ENCODE measurements around the gene C2orf81.
"Not testable (repeated sequence)": the region's sequence is repeated elsewhere in the genome, so short reads cannot be mapped to it uniquely, and the experiment has no call there.

C2orf81 gene

GRCh38 chr2:74442483-74443297 is 21.3 kb upstream of the C2orf81 start:
- not testable (repeated sequence) for DNase-seq

GRCh38 chr2:74441690-74442482 is 20.5 kb upstream of the C2orf81 start, which contains the start of gene RTKN:
Gene RTKN (minus strand): TSS chr2:74441937. CDS start chr2:74441816, 121 bp downstream.
- peak; percentile 42 to 60 for DNase-seq

- DNase-seq, result no peak
These were observed 19.8 kb upstream of the C2orf81 start for GRCh38 chr2:74441170-74441689.

GRCh38 chr2:74440378-74441169 is 19.2 kb upstream of the C2orf81 start:
- DNase-seq, result peak; percentile 71 to 76

GRCh38 chr2:74439803-74440377 is 18.5 kb upstream of the C2orf81 start:
- no peak for DNase-seq

GRCh38 chr2:74439373-74439772 is 18.0 kb upstream of the C2orf81 start:
- DNase-seq, result no peak

GRCh38 chr2:74438248-74438647 is 16.8 kb upstream of the C2orf81 start:
- no peak for DNase-seq

GRCh38 chr2:74436848-74437695 is 15.7 kb upstream of the C2orf81 start:
- no peak for DNase-seq

- no peak for DNase-seq
These were observed 14.8 kb upstream of the C2orf81 start for GRCh38 chr2:74436111-74436805.

GRCh38 chr2:74430502-74430901 is 9.1 kb upstream of the C2orf81 start:
- no peak for DNase-seq

GRCh38 chr2:74429487-74430451 is 8.3 kb upstream of the C2orf81 start:
- no peak for DNase-seq

- DNase-seq, result no peak
These were observed 7.3 kb upstream of the C2orf81 start for GRCh38 chr2:74428675-74429074.

- DNase-seq, result no peak
These were observed 6.1 kb upstream of the C2orf81 start for GRCh38 chr2:74427551-74427950.

- no peak for DNase-seq
These were observed 4.9 kb upstream of the C2orf81 start for GRCh38 chr2:74426181-74426758.

- no peak for DNase-seq
These were observed 4.1 kb upstream of the C2orf81 start for GRCh38 chr2:74425523-74425922.

GRCh38 chr2:74424995-74425406 is 3.6 kb upstream of the C2orf81 start:
- no peak for DNase-seq

- no peak for DNase-seq
These were observed 2.9 kb upstream of the C2orf81 start for GRCh38 chr2:74424139-74424992.

Data from NCI-H1930 (cell line).